ENCODE measurements around the gene RCSD1. TPM values are rescaled to one million over a fixed set of nuclear protein-coding genes. Genes with fewer than 3 reads are reported as not detected.

RCSD1 gene
- total and polyA plus RNA-seq, 2 of the 4 experiments (the other 2 are of a cell fraction): 0.03 TPM; not detected in 1

DNA sequence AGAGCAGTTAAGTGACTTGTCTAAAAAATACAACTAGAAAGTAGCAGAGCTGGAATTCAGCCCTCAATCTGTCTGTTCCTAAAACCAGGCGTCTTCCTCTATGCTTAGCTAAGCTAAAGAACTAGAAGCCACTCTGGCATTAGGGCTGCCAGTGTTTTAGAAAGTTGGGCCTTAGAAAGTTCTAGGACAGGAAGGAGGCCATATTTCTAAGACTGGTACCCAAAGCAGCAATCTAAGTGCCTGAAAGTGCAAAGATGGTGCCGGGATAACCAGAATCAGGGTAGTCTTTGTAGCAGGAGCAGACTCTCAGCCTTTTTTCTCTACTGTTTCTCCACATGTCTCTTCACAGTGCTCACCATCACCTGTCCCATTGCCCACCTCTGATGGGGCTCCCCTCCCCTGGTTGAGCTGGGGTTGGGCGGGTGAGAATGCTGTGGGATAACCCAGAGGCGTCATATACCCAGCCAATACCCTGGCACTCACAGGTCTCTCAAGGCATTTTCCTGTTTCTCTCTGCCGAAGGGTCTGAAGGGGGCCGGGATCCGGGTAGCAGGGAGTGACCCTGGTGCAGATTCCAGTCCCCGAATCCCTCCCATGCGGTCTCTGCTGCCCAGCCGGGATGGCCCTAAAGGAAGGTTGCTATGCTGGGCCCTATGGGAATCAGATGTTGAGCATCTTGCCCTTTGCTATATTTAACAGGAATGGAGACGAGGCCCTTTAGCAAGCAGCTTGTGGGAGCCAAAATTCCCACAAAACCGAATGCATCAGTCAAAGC is 1.1 kb upstream of the RCSD1 start:
- ATAC-seq (ENCODE audit: low read depth): no peak
- Histone ChIP-seq H2AK5ac (ENCODE audit: low read depth, low read length) (no peak overlapping the region), H3K9ac (ENCODE audit: low read depth, low read length) (no peak overlapping the region), H2AFZ (replicated peaks; ENCODE audit: low read length, poor library complexity) (no peak overlapping the region), H4K5ac (ENCODE audit: low read depth, low read length) (no peak overlapping the region), H3K18ac (ENCODE audit: low read depth, low read length) (no peak overlapping the region), H4K91ac (ENCODE audit: insufficient read depth, low read depth, low read length) (no peak overlapping the region), H2BK15ac (ENCODE audit: low read depth, low read length) (no peak overlapping the region), H2AK9ac (replicated peaks; ENCODE audit: low read depth, low read length, poor library complexity) (no peak overlapping the region), H3K9me1 (ENCODE audit: insufficient read depth, low read length) (no peaks in the 10 kb centered on the region), H2BK20ac (ENCODE audit: low read depth, low read length) (no peak overlapping the region), H3K27me3 (ENCODE audit: control insufficient read depth, insufficient read depth, low read length) (peaks cover 44% of the 10 kb centered on the region), H4K8ac (ENCODE audit: low read depth in 2 of 2, low read length in 2 of 2) (no peak overlapping the region), H4K20me1 (ENCODE audit: insufficient read depth, low read length) (no peaks in the 10 kb centered on the region), H3K27ac (ENCODE audit: insufficient read depth, low read length) (no peak overlapping the region), H3K4ac (ENCODE audit: low read depth, low read length) (no peak overlapping the region), H3K23ac (ENCODE audit: low read depth, low read length) (no peak overlapping the region), H3K9me3 (ENCODE audit: control insufficient read depth, insufficient read depth, low read length) (no peaks in the 10 kb centered on the region), H3K79me1 (ENCODE audit: low read depth in 1 of 2, low read length in 2 of 2) (no peaks in the 10 kb centered on the region), H3K4me2 (ENCODE audit: low read depth, low read length) (no peak overlapping the region), H3K56ac (ENCODE audit: extremely low read depth, insufficient read depth, low read length) (no peak overlapping the region), H3K4me3 (ENCODE audit: insufficient read depth, low read depth, low read length) (no peak overlapping the region), H3K14ac (replicated peaks; ENCODE audit: low read depth, low read length) (no peak overlapping the region), H3K4me1 (ENCODE audit: control insufficient read depth, insufficient read depth, low read length) (no peaks in the 10 kb centered on the region), H2BK120ac (ENCODE audit: low read depth, low read length) (no peak overlapping the region), H3K36me3 (ENCODE audit: control insufficient read depth, insufficient read depth, low read length) (no peaks in the 10 kb centered on the region), H2BK5ac (ENCODE audit: low read depth, low read length, poor library complexity, severe bottlenecking) (no peak overlapping the region)
- WGBS, 2 experiments (ENCODE audit: extremely low coverage in 2 of 2, insufficient read length in 1 of 2): 94% methylated on average over 4 of the region's 12 CpGs; no CpG with 5 or more reads in 1 of the 2 experiments
- BruUV-seq (replicated peaks): no TSS peak
- TF ChIP-seq, protein P1, sequence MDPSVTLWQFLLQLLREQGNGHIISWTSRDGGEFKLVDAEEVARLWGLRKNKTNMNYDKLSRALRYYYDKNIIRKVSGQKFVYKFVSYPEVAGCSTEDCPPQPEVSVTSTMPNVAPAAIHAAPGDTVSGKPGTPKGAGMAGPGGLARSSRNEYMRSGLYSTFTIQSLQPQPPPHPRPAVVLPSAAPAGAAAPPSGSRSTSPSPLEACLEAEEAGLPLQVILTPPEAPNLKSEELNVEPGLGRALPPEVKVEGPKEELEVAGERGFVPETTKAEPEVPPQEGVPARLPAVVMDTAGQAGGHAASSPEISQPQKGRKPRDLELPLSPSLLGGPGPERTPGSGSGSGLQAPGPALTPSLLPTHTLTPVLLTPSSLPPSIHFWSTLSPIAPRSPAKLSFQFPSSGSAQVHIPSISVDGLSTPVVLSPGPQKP (IDR thresholded peaks at IDR 0.05; ENCODE audit: borderline replicate concordance, low read depth, low read length): no peak
- TF ChIP-seq, protein P2, sequence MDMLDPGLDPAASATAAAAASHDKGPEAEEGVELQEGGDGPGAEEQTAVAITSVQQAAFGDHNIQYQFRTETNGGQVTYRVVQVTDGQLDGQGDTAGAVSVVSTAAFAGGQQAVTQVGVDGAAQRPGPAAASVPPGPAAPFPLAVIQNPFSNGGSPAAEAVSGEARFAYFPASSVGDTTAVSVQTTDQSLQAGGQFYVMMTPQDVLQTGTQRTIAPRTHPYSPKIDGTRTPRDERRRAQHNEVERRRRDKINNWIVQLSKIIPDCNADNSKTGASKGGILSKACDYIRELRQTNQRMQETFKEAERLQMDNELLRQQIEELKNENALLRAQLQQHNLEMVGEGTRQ (IDR thresholded peaks at IDR 0.05; ENCODE audit: low read depth, low read length): no peak
- no peak for TF ChIP-seq FOS (IDR thresholded peaks at IDR 0.05; ENCODE audit: low read depth, low read length)
- in situ Hi-C loops (cut with MboI; ENCODE audit: low sequenced_read_pairs): no loop called here
- ChIA-PET CTCF (no interaction called here), POLR2A (ENCODE audit: unreplicated experiment) (no interaction called here)
- intact Hi-C loops (cut with micrococcal nuclease): no loop called here
- DNase-seq: no peak
- dilution Hi-C loops (cut with HindIII; ENCODE audit: low sequenced_read_pairs, unreplicated experiment): no loop called here

Measured in IMR-90 (cell line).